GM13977 (cell line): Measurements from ENCODE around the gene SRSF12.

Experiments
- DNase-seq: peaks from one replicate; pipeline ENCODE4 v3.0.0; 2012; ENCODE audit warnings: low spot score
- in situ Hi-C: fragments of 300-500 bp; cut with MboI; formaldehyde crosslinking; loops from one replicate; pipeline ENCODE4 v1.12.0; 2022; ENCODE audit warnings: low sequenced_read_pairs, low pct_unique_long_range_greater_than_20kb, mixed read lengths, inconsistent platforms; ENCODE audit not compliant: unreplicated experiment
- TF ChIP-seq, protein P1 (sequence below): IDR thresholded peaks from 2 replicates; pipeline ENCODE4 v1.5.1; 2012; ENCODE audit warnings: mild to moderate bottlenecking, control low read depth; ENCODE audit not compliant: insufficient read depth; ENCODE audit errors: extremely low read depth, missing control alignments

The SRSF12 gene

DNA sequence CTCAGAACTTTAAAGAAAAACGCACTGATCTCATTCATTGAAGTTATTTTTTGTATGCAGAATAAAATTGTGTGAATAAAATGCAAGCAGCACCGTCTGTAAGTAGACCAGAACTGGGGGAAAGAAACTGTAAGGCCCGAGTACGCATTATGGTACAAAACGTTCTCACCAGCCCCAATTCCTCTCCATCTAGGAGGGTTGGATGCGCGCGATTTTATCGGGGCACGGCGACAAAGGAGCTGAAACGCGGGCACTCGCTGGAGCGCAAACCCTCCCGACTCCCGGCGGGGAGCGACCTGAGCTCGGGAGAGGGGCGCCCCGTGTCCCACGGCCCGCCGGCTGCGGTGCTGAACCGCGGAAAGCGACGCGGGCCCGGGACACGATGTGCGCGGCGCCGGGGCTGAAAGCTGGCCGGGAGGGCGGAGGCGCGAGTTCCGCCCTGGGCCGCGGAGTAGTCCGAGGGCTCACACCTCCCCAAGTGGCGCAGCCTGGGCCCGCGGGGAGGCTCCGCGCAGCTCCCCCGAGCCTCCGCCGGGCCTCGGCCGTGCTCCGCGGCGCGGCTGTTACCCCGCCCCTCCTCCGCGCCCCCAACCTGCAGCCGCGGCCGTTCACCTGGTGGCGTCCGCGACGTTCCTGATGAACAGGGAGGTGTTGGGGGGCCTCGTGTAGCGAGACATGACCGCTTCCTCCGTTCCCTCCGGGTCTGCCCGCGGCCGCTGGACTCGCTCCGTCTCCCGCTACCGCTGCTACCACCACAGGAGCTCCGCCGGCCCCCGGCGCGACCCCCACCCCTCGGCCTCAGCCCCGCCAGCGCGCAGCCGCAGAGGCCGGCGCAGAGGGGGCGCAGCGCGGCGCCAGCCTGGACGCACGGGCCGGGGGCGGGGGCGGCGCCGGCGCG is at the start of gene SRSF12:
Gene SRSF12, minus strand, starts transcription at position 861 of the 898 bp plus-strand sequence. Its CDS starts 184 bp downstream, at position 677.
- in situ Hi-C loops: no loop called here
- TF ChIP-seq, protein P1, sequence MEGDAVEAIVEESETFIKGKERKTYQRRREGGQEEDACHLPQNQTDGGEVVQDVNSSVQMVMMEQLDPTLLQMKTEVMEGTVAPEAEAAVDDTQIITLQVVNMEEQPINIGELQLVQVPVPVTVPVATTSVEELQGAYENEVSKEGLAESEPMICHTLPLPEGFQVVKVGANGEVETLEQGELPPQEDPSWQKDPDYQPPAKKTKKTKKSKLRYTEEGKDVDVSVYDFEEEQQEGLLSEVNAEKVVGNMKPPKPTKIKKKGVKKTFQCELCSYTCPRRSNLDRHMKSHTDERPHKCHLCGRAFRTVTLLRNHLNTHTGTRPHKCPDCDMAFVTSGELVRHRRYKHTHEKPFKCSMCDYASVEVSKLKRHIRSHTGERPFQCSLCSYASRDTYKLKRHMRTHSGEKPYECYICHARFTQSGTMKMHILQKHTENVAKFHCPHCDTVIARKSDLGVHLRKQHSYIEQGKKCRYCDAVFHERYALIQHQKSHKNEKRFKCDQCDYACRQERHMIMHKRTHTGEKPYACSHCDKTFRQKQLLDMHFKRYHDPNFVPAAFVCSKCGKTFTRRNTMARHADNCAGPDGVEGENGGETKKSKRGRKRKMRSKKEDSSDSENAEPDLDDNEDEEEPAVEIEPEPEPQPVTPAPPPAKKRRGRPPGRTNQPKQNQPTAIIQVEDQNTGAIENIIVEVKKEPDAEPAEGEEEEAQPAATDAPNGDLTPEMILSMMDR: no peak
- peak; percentile 91 for DNase-seq

DNA sequence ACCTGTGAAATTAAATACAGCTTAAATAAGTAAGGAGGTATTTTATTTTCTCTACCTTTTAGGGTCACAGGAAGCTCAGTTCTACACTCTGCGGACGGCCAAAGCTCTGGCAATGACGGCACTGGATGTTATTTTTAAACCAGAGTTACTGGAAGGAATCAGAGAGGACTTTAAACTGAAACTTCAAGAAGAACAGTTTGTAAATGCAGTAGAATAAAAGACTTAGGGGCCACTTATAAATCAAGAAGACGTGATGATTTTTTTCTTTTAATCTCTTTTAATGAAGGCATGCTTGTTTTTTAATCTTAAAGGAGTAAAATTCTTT is 44.1 kb upstream of the SRSF12 start:
- TF ChIP-seq, protein P1: no peak
- no peak for DNase-seq
- in situ Hi-C loops: no loop called here

DNA sequence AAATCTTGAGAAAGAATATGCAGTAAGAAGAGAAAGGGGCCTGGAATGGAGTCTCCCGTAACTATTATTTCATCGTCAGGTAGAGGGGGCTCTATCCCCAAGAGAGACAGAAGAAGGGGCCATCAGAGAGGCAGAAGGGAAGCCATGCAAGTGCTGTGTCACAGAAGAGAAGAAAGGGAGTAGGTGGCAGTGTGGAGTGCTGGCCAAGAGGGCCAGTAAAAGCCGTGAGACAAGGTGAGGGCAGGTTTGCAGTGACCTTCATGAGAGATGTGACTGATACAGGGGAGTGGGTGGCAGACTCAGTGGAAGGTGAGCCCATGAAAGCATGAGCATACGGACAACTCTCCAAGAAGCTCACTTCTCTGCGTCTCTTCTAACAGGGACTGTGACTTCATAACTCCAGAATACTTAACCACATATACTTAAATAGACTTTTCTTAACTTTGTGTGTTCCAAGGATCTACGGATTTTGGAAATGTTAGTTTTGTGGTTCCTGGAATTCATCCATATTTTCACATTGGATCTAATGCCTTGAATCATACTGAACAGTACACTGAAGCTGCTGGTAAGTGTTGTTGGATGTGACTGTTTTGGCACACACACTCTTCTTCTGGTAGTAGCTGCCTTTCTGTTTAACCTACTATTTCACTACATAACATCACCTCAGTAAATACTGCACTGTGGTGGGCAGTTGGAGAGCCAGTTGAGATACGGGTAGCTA is 43.6 kb upstream of the SRSF12 start:
- TF ChIP-seq, protein P1: no peak
- DNase-seq: no peak
- in situ Hi-C loops: no loop called here

DNA sequence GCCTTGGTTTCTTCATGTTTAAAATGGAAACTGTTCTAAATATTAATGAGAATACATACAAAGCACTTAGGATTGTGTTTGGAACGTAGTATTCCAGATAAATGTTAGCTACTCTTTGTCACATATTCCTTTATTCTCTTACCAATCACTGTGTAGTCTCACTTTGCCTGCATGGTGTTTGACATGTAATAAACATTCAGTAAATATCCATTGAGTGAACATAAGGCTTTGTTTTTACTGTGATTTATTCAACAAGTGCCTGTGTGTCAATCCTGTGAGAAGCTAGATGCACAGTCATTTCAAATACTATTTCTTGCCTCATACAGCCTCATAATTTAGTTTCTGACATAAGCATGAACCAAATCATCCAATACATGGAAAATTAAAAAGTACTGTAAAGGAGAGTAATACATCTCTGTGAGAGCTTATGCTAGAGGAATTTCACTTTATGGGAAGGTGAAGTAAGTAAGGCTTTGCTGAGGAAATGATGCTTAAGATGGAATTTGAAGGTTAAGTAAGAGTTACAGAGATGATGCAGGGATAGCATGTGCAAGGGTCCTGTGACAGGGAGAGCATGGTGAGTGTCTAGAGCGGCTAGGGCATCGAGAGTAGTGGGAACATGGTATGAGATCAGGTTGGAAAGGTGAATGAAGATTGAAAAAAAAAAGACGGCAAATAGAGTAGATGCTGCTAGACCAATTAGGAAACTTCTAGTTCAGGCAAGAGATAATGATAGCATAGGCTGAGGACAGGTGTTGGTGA is 42.6 kb upstream of the SRSF12 start:
- in situ Hi-C loops: no loop called here
- TF ChIP-seq, protein P1: no peak
- DNase-seq: no peak

DNA sequence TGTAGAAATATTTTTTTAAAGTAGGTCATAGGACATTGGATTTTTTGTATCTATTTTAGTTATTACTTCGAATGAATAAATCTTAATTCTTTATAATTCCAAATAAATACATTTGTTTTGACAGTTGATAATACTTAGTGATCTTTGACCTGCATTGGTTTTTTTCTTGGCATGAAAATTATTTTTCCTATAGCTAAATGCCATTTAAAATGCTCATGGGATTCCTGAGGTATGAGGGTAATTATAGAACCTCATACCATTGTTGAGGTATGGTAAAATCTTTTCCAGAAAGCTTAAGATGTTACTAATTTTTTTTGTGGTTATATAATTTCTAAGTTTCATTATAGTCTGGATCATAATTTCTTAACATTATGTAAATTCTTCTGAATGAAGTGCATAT is 36.3 kb upstream of the SRSF12 start:
- in situ Hi-C loops: no loop called here
- no peak for DNase-seq
- TF ChIP-seq, protein P1: no peak

DNA sequence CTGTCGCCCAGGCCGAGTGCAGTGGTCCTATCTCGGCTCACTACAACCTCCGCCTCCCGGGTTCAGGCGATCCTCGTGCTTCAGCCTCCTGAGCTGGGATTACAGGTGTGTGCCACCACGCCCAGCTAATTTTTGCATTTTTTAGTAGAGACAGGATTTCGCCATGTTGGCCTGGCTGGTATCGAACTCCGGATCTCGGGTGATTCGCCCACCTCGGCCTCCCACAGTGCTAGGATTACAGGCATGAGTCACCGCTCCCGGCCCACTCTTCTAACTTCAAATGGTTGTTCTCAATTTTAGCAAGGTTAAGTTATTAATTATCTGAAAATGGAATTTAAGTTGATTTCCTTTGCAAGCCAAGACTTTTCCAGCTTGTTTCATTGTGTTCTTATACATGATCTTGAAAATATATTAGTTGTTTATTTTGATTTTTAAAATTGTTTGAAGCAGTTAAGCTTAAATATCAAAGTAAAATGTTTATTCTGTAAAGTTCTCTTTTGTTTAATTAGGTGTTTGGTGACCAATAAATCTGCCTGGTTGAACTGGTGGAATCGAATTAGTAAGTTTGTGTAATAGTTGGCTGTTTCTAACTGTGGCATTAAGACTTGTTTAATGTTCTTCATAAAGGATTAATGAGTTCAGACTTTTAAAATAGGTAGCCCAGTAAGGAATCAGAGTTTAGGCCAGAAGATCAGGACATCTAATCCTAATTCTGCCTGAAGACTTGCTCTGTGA is 30.3 kb upstream of the SRSF12 start:
- in situ Hi-C loops: no loop called here
- TF ChIP-seq, protein P1: no peak

More for the DNA sequence above, 30.3 kb upstream of the SRSF12 start:
- DNase-seq: no peak
